Body of pancreas (tissue), 4 donors: ENCODE measurements around the gene HTR3A.

Experiments used
- CTCF ChIP-seq, 7 experiments: fragments of 450-650 bp in 4 of 7; fragments of 200-600 bp in 3 of 7; sonication (generic) in 3 of 7; IDR thresholded peaks; one replicate each; pipeline ENCODE4 v1.5.1; 2016 to 2019; ENCODE audit warnings: antibody characterized with exemption in 7 of 7
- POLR2A ChIP-seq, 3 donors: fragments of 450-650 bp; IDR thresholded peaks; one replicate each; pipeline ENCODE4 v1.6.1; 2016; ENCODE audit warnings: antibody characterized with exemption in 3 of 3, mild to moderate bottlenecking in 2 of 3

- TF ChIP-seq CTCF (IDR thresholded peaks at IDR 0.05) (peak in 2 of 7 experiments; percentile 10 to 35), POLR2A (IDR thresholded peaks at IDR 0.05) (peak in 1 of 3 donors; percentile 38)
Observed at GRCh38 chr11:113974741-113975470, at the start of gene HTR3A.
